ENCODE data around the gene STARD5. TPM values are rescaled to one million over a fixed set of nuclear protein-coding genes. Genes with fewer than 3 reads are reported as not detected.

Gene STARD5
- total and polyA plus RNA-seq, 10 donors, result 6.4 to 18.9 (median 10.9) TPM

DNA sequence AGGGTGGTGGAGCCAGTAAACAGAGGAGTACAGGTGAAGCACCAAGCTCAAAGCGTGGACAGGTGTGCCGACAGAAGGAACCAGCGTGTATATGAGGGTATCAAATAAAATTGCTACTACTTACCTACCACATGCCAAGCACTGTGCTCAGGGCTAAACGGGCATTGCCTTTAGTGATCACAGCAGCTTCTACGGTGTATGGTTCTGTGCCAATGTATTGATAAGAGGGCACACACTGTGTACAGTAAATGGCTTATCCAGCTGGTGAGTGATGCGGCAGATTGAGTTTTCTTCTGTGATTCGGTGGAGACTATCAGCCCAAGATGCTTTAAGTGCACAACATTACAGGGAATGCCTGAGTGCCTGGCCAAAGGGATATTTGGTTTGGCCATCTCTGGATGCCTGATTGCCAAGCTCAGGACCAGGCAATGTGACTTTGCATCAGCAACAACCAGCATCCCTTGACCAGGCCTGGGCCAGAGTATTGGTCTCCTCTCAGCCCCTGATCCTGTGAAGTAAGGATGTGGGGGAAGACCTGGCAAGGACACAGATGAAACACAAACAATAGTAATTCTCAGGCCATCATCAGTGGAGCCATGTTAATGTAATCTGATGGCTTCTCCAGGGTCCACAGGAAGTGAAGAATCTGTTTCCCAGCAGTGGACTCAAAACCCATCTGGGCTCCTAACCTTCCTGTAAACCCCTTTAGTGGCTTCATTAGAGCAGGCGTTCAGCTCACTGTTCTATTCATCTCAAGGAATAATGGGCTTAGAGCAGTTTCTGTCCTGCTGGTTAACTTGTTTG, 14.1 kb downstream of the STARD5 start:
- Histone ChIP-seq H3K9me3 (no peaks in the 10 kb centered on the region), H3K27ac (peak overlapping the region in 6 of 8 donors; percentile 2 to 98 (median 81)), H3K4me1 (peaks cover 34 to 99% (median 59%) of the 10 kb centered on the region in 6 donors), H3K4me3 (no peak overlapping the region), H3K36me3 (peaks cover 7 to 96% (median 66%) of the 10 kb centered on the region in 6 donors), H3K27me3 (replicated peaks in 1 of 7) (no peaks in the 10 kb centered on the region)
- intact Hi-C loops (cut with DNase I; ENCODE audit: low total_unique reads), result no loop called here
- WGBS, 5 donors, result 89 to 98% (median 94%) methylated on average over 8 of the region's 8 CpGs
- DNase-seq, result no peak
- TF ChIP-seq POLR2AphosphoS5 (IDR thresholded peaks at IDR 0.05) (peak in 1 of 3 donors; percentile 81), POLR2A (IDR thresholded peaks at IDR 0.05) (no peak)
- TF ChIP-seq, protein P1, sequence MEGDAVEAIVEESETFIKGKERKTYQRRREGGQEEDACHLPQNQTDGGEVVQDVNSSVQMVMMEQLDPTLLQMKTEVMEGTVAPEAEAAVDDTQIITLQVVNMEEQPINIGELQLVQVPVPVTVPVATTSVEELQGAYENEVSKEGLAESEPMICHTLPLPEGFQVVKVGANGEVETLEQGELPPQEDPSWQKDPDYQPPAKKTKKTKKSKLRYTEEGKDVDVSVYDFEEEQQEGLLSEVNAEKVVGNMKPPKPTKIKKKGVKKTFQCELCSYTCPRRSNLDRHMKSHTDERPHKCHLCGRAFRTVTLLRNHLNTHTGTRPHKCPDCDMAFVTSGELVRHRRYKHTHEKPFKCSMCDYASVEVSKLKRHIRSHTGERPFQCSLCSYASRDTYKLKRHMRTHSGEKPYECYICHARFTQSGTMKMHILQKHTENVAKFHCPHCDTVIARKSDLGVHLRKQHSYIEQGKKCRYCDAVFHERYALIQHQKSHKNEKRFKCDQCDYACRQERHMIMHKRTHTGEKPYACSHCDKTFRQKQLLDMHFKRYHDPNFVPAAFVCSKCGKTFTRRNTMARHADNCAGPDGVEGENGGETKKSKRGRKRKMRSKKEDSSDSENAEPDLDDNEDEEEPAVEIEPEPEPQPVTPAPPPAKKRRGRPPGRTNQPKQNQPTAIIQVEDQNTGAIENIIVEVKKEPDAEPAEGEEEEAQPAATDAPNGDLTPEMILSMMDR (IDR thresholded peaks at IDR 0.05 in 8 of 11, conservative IDR thresholded peaks at IDR 0.05 in 3 of 11), result no peak

DNA sequence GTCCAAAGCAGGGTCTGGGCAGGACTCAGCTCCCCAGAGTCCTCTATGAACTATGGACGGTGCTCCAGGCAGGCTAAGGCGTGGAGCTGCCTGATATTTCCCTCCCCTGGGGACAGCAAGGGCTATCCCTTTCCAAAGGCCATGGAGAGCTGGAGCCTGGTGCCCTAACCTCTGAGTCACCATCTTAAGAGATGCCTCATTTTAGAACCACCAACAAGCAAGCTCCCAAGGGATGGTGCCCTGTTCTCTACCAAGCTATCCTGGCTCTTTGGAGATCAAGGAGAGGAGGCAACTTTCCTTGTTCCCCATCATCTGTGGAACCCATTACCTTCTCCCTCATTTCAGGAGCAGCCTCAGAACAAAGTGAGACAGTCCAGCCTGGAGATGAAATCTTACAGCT, 15.7 kb downstream of the STARD5 start:
- TF ChIP-seq POLR2A (IDR thresholded peaks at IDR 0.05) (no peak), POLR2AphosphoS5 (IDR thresholded peaks at IDR 0.05) (peak in 2 of 3 donors; percentile 3 to 44)
- H3K9me3 ChIP-seq, result no peaks in the 10 kb centered on the region
- peaks cover 7 to 99% (median 74%) of the 10 kb centered on the region in 6 donors for H3K36me3 ChIP-seq
- H3K27me3 ChIP-seq (replicated peaks in 1 of 7), result no peaks in the 10 kb centered on the region
- H3K4me3 ChIP-seq, result no peak overlapping the region
- no peak for DNase-seq
- peak overlapping the region in 2 of 8 donors; percentile 86 to 98 for H3K27ac ChIP-seq
- WGBS, 5 donors, result 88 to 98% (median 93%) methylated on average over 2 of the region's 2 CpGs
- peaks cover 44 to 99% (median 67%) of the 10 kb centered on the region in 6 donors for H3K4me1 ChIP-seq
- intact Hi-C loops (cut with DNase I; ENCODE audit: low total_unique reads), result no loop called here

DNA sequence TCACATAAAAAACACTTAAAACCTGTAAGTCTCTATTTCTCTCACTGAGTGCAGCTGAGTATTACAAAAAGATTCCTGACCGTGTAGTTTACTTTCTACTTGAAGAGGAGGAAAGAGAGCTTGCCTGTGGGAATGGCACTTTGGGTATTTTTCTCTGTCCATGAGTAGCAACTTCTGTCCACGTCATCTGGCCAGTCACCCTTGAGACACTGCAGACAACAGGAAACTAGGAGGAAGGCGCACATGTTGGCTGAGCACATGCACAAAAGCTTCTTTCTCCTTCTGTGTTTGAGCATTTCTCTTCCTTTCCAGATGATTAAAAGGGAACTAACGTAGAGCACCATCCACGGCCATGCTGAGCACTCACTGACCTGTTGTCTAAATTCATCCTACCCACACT, 19.7 kb downstream of the STARD5 start:
- H3K27me3 ChIP-seq (replicated peaks in 1 of 7), result no peaks in the 10 kb centered on the region
- peak overlapping the region; percentile 7 to 98 (median 92) for H3K27ac ChIP-seq
- TF ChIP-seq, protein P1 (IDR thresholded peaks at IDR 0.05 in 8 of 11, conservative IDR thresholded peaks at IDR 0.05 in 3 of 11), result no peak
- TF ChIP-seq POLR2A (IDR thresholded peaks at IDR 0.05) (no peak), POLR2AphosphoS5 (IDR thresholded peaks at IDR 0.05) (peak in 1 of 3 donors; percentile 82)
- 13 to 23% (median 17%) methylated on average over 5 of the region's 5 CpGs for WGBS, 5 donors
- no peak for DNase-seq
- intact Hi-C loops (cut with DNase I; ENCODE audit: low total_unique reads), result no loop called here
- H3K9me3 ChIP-seq, result no peaks in the 10 kb centered on the region
- H3K4me3 ChIP-seq, result peak overlapping the region in 4 of 8 donors; percentile 8 to 87 (median 74)
- peaks cover 41 to 99% (median 75%) of the 10 kb centered on the region in 6 donors for H3K4me1 ChIP-seq
- H3K36me3 ChIP-seq, result peaks cover 7 to 100% (median 93%) of the 10 kb centered on the region in 6 donors

DNA sequence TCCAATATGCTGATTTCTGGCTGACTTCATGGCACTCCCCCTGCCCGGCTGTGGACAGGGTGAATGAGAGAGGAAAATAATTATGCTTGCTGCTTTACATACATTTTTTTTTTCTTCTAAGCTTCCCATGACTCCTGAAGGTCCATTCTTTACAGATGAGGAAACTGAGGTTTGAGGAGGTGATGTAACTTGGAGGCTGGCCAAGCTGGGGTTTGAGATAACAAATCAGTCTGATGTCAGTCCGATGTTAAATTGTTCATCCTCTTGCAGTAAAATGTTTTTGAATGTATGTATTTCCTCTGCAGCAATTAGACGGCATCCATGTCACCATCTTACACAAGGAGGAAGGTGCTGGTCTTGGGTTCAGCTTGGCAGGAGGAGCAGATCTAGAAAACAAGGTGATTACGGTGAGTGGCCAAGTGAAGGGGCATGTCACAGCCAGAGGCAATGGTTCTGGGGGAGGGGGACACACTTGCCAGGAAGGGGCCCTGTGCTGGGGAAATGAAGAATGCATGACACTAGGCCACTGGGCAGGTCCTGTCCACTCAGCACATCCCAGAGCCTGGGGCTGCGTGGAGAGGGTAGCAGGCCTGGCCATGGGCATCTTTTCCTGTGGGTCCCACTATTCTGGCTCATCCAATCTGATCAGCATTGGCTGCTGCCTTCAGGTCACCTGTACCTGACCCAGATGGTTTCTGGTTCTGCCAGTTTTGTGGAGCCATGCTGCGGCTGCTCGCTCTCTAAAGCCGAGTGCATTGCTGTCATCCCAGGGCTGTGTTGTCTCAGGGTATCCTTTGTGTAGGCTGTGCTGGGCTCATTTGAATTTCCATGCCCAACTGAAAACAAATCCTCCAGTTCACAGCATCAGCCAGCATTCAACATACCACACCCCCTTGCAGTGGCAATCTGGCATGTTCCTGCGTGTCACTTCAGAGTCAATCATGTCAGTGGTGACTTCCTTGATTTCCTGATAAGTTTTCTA, 20.4 kb downstream of the STARD5 start:
- TF ChIP-seq POLR2AphosphoS5 (IDR thresholded peaks at IDR 0.05) (peak in 1 of 3 donors; percentile 32), POLR2A (IDR thresholded peaks at IDR 0.05) (no peak)
- TF ChIP-seq, protein P1 (IDR thresholded peaks at IDR 0.05 in 8 of 11, conservative IDR thresholded peaks at IDR 0.05 in 3 of 11), result no peak
- Histone ChIP-seq H3K36me3 (peaks cover 7 to 99% (median 86%) of the 10 kb centered on the region in 6 donors), H3K4me3 (peak overlapping the region in 5 of 8 donors; percentile 65 to 87 (median 68)), H3K9me3 (no peaks in the 10 kb centered on the region), H3K27ac (peak overlapping the region; percentile 7 to 98 (median 92)), H3K27me3 (replicated peaks in 1 of 7) (no peaks in the 10 kb centered on the region), H3K4me1 (peaks cover 41 to 99% (median 79%) of the 10 kb centered on the region in 6 donors)
- intact Hi-C loops (cut with DNase I; ENCODE audit: low total_unique reads), result no loop called here
- WGBS, 5 donors, result 58 to 69% (median 62%) methylated on average over 9 of the region's 9 CpGs
- DNase-seq, result no peak
